H1 (cell line): Measurements from ENCODE around the gene GABRA4. TPM values are rescaled to one million over a fixed set of nuclear protein-coding genes. Genes with fewer than 3 reads are reported as not detected.

ENCODE experiments used
- CTCF ChIA-PET: fragments of 300-600 bp; sonication (Branson Sonifier 250); formaldehyde crosslinking; loops from one replicate; lab custom pipeline; 2021; ENCODE audit not compliant: partially characterized antibody; lab: Charles Lee
- POLR2A ChIA-PET: fragments of 300-600 bp; sonication (Branson Sonifier 250); formaldehyde crosslinking; loops from one replicate; lab custom pipeline; 2021; ENCODE audit warnings: inconsistent platforms; ENCODE audit not compliant: partially characterized antibody; lab: Charles Lee
- DNase-seq, 2 experiments: peaks; one replicate each; pipeline versions ENCODE4 v3.0.0 to v3.0.0-alpha.2; 2010 to 2022; ENCODE audit warnings: low spot score in 2 of 2, low read depth in 1 of 2, mixed read lengths in 1 of 2
- FAIRE-seq: peaks from 2 replicates; lab custom pipeline; 2011; peaks lifted over from hg19 to GRCh38; lab: Jason Lieb, UNC
- H2AFZ ChIP-seq: 2 replicates; pipeline ENCODE4 v1.8.1; 2012; ENCODE audit warnings: low read length, inconsistent platforms
- H2AK5ac ChIP-seq: 2 replicates; pipeline ENCODE4 v1.6.1; 2013; ENCODE audit warnings: low read depth, low read length
- H2BK120ac ChIP-seq: replicated peaks from 2 replicates; pipeline ENCODE3; 2013; ENCODE audit warnings: low read depth, low read length, inconsistent platforms
- H2BK12ac ChIP-seq: 2 replicates; pipeline ENCODE4 v1.6.1; 2013; ENCODE audit warnings: low read depth, low read length
- H2BK15ac ChIP-seq: 2 replicates; pipeline ENCODE4 v1.6.1; 2013; ENCODE audit warnings: low read length
- H2BK20ac ChIP-seq: 2 replicates; pipeline ENCODE4 v1.6.1; 2013; ENCODE audit warnings: low read length
- H2BK5ac ChIP-seq: 2 replicates; pipeline ENCODE4 v1.6.1; 2013; ENCODE audit warnings: low read depth, low read length
- H3K14ac ChIP-seq: 2 replicates; pipeline ENCODE4 v1.6.1; 2013; ENCODE audit warnings: inconsistent platforms; ENCODE audit not compliant: insufficient read length
- H3K18ac ChIP-seq: 2 replicates; pipeline ENCODE4 v1.6.1; 2013; ENCODE audit warnings: low read length; ENCODE audit errors: extremely low read depth
- H3K23ac ChIP-seq: 2 replicates; pipeline ENCODE4 v1.6.1; 2013; ENCODE audit warnings: inconsistent platforms; ENCODE audit not compliant: insufficient read length
- H3K23me2 ChIP-seq: 2 replicates; pipeline ENCODE4 v1.6.1; 2013; ENCODE audit warnings: low read depth, low read length
- H3K27ac ChIP-seq: 2 replicates; pipeline ENCODE4 v1.6.1; 2011; ENCODE audit warnings: low read depth, low read length, inconsistent platforms
- H3K27me3 ChIP-seq, 4 experiments: replicated peaks in 1 of 4; 1 replicate in 1 of 4; 2 replicates in 3 of 4; pipeline versions ENCODE4 v1.6.1 to v1.8.1; 2011 to 2013; ENCODE audit warnings: low read length in 3 of 4, mild to moderate bottlenecking in 3 of 4, inconsistent platforms in 2 of 4, mixed read lengths in 2 of 4, moderate library complexity in 1 of 4; ENCODE audit not compliant: control insufficient read depth in 3 of 4, insufficient read depth in 3 of 4; ENCODE audit errors: extremely low read depth in 1 of 4
- H3K36me3 ChIP-seq, 4 experiments: 2 replicates each; pipeline versions ENCODE4 v1.6.1 to v1.8.1; 2011 to 2013; ENCODE audit warnings: mild to moderate bottlenecking in 4 of 4, low read length in 3 of 4, moderate library complexity in 2 of 4, control low read depth in 1 of 4, inconsistent platforms in 1 of 4; ENCODE audit not compliant: insufficient read depth in 4 of 4, control insufficient read depth in 2 of 4
- H3K4ac ChIP-seq: replicated peaks from 2 replicates; pipeline ENCODE3; 2013; ENCODE audit warnings: low read length, low read depth, mixed read lengths, inconsistent platforms; ENCODE audit not compliant: insufficient read length
- H3K4me1 ChIP-seq, 4 experiments: replicated peaks in 1 of 4; 1 replicate in 1 of 4; 2 replicates in 3 of 4; pipeline versions ENCODE4 v1.6.1 to v1.8.1; 2011 to 2013; ENCODE audit warnings: low read length in 3 of 4, inconsistent platforms in 2 of 4, mixed read lengths in 1 of 4; ENCODE audit not compliant: insufficient read depth in 4 of 4, control insufficient read depth in 3 of 4
- H3K4me2 ChIP-seq, 2 experiments: 2 replicates each; pipeline versions ENCODE4 v1.6.1 to v1.8.1; 2011 to 2013; ENCODE audit warnings: low read depth in 2 of 2, low read length in 2 of 2, control low read depth in 1 of 2, inconsistent platforms in 1 of 2, mild to moderate bottlenecking in 1 of 2; ENCODE audit not compliant: insufficient read depth in 1 of 2
- H3K4me3 ChIP-seq, 4 experiments: fragments of 200-600, 300-600 bp in 1 of 4; sonication (generic), shearing (Covaris generic), sonication (Bioruptor Twin) in 1 of 4; 2 replicates each; pipeline versions ENCODE4 v1.5.1 to v1.8.1; 2011 to 2016; ENCODE audit warnings: low read length in 4 of 4, low read depth in 3 of 4, control low read depth in 2 of 4, inconsistent platforms in 2 of 4, mild to moderate bottlenecking in 2 of 4, mixed read lengths in 1 of 4, moderate library complexity in 1 of 4; ENCODE audit not compliant: insufficient read depth in 2 of 4; ENCODE audit errors: extremely low read depth in 1 of 4
- H3K56ac ChIP-seq: replicated peaks from 2 replicates; pipeline ENCODE3; 2013; ENCODE audit warnings: low read depth, mild to moderate bottlenecking, mixed read lengths, low read length, inconsistent platforms; ENCODE audit not compliant: insufficient read length
- H3K79me1 ChIP-seq: 2 replicates; pipeline ENCODE4 v1.6.1; 2013; ENCODE audit warnings: low read depth, low read length, control low read depth
- H3K79me2 ChIP-seq, 2 experiments: 2 replicates each; pipeline versions ENCODE4 v1.6.1 to v1.8.1; 2012 to 2013; ENCODE audit warnings: low read length in 2 of 2, mild to moderate bottlenecking in 2 of 2, inconsistent platforms in 1 of 2; ENCODE audit not compliant: insufficient read depth in 2 of 2, control insufficient read depth in 1 of 2
- H3K9ac ChIP-seq, 4 experiments: replicated peaks in 1 of 4; 1 replicate in 1 of 4; 2 replicates in 3 of 4; pipeline versions ENCODE4 v1.6.1 to v1.8.1; 2011 to 2013; ENCODE audit warnings: low read depth in 3 of 4, low read length in 3 of 4, control low read depth in 2 of 4, mild to moderate bottlenecking in 2 of 4, moderate library complexity in 2 of 4, inconsistent platforms in 1 of 4; ENCODE audit errors: extremely low read depth in 1 of 4
- H3K9me3 ChIP-seq, 2 experiments: 2 replicates each; pipeline versions ENCODE4 v1.6.1 to v1.8.1; 2012 to 2013; ENCODE audit warnings: mild to moderate bottlenecking in 2 of 2, moderate library complexity in 2 of 2, control low read depth in 1 of 2, inconsistent platforms in 1 of 2, low read depth in 1 of 2, low read length in 1 of 2, mixed read lengths in 1 of 2; ENCODE audit not compliant: insufficient read depth in 2 of 2
- H4K20me1 ChIP-seq, 2 experiments: replicated peaks in 1 of 2; 2 replicates each; pipeline versions ENCODE3 to v1.8.1; 2011 to 2013; ENCODE audit warnings: inconsistent platforms in 2 of 2, low read length in 2 of 2, mild to moderate bottlenecking in 1 of 2; ENCODE audit not compliant: insufficient read depth in 2 of 2, control insufficient read depth in 1 of 2
- H4K5ac ChIP-seq: 2 replicates; pipeline ENCODE4 v1.6.1; 2013; ENCODE audit warnings: low read length, low read depth, mixed read lengths, inconsistent platforms; ENCODE audit not compliant: insufficient read length
- H4K8ac ChIP-seq: 2 replicates; pipeline ENCODE4 v1.8.0; 2013; ENCODE audit warnings: mild to moderate bottlenecking, moderate library complexity, low read length, inconsistent platforms; ENCODE audit not compliant: insufficient read depth; ENCODE audit errors: extremely low read depth
- H4K91ac ChIP-seq: replicated peaks from 2 replicates; pipeline ENCODE3; 2013; ENCODE audit warnings: low read length, mixed read lengths, inconsistent platforms; ENCODE audit not compliant: insufficient read length
- CHD1 ChIP-seq: IDR thresholded peaks from 2 replicates; pipeline ENCODE4 v1.6.1; 2012; ENCODE audit warnings: low read depth, low read length, improper control_type of control experiment
- CREB1 ChIP-seq: IDR thresholded peaks from 2 replicates; pipeline ENCODE4 v1.6.1; 2012; ENCODE audit warnings: inconsistent platforms
- GABPA ChIP-seq: IDR thresholded peaks from 2 replicates; pipeline ENCODE4 v1.6.1; 2011; ENCODE audit warnings: mild to moderate bottlenecking, low read length, moderate library complexity, borderline replicate concordance; ENCODE audit not compliant: insufficient read depth
- MAX ChIP-seq: IDR thresholded peaks from 2 replicates; pipeline ENCODE4 v1.6.1; 2012; ENCODE audit warnings: inconsistent platforms
- NANOG ChIP-seq: IDR thresholded peaks from 2 replicates; pipeline ENCODE4 v1.6.1; 2011; ENCODE audit warnings: low read length, low read depth, mild to moderate bottlenecking, inconsistent platforms; ENCODE audit not compliant: insufficient read depth, poor library complexity, severe bottlenecking
- NRF1 ChIP-seq: IDR thresholded peaks from 2 replicates; pipeline ENCODE4 v1.6.1; 2011; ENCODE audit warnings: mild to moderate bottlenecking, low read depth, low read length, improper control_type of control experiment
- RAD21 ChIP-seq, 2 experiments: IDR thresholded peaks in 1 of 2; conservative IDR thresholded peaks in 1 of 2; 2 replicates each; pipeline ENCODE4 v1.6.1; 2011; ENCODE audit warnings: low read depth in 2 of 2, low read length in 2 of 2, improper control_type of control experiment in 1 of 2, inconsistent platforms in 1 of 2, mild to moderate bottlenecking in 1 of 2, moderate library complexity in 1 of 2
- SP1 ChIP-seq: IDR thresholded peaks from 2 replicates; pipeline ENCODE4 v1.6.1; 2011; ENCODE audit warnings: low read depth, low read length
- SP2 ChIP-seq: IDR thresholded peaks from 2 replicates; pipeline ENCODE4 v1.6.1; 2012; ENCODE audit warnings: mild to moderate bottlenecking, low read length, inconsistent platforms
- TBP ChIP-seq: IDR thresholded peaks from 2 replicates; pipeline ENCODE4 v1.6.1; 2011; ENCODE audit warnings: low read depth, low read length, improper control_type of control experiment
- USF2 ChIP-seq: IDR thresholded peaks from 2 replicates; pipeline ENCODE4 v1.6.1; 2011; ENCODE audit warnings: low read length, improper control_type of control experiment
- YY1 ChIP-seq: IDR thresholded peaks from 2 replicates; pipeline ENCODE4 v1.6.1; 2011; ENCODE audit warnings: low read depth, mild to moderate bottlenecking, low read length
- ZNF274 ChIP-seq: IDR thresholded peaks from 2 replicates; pipeline ENCODE4 v1.7.0; 2012; ENCODE audit warnings: low read length, borderline replicate concordance; ENCODE audit errors: extremely low read depth
- polyA plus RNA-seq, 7 experiments: library from polyadenylated mRNA; depleted of rRNA in 3 of 7; stranded (reverse) in 5 of 7; unstranded in 2 of 7; fragments of >200 nt in 5 of 7; fragments of 200-250 nt in 2 of 7; gene quantifications; 1 replicate in 5 of 7; 2 replicates in 1 of 7; 4 replicates in 1 of 7; pipeline versions ENCODE4 v1.2.1 to v1.2.3, GENCODE V29; 2011 to 2013; ENCODE audit warnings: missing spikeins in 2 of 7, mixed read lengths in 2 of 7
- total RNA-seq: library from RNA; stranded (reverse); fragmentation: NEBNext Ultra II Directional; extraction: Animal tissue kit (Norgen Biotek cat#: 25700); gene quantifications from 2 replicates; pipeline ENCODE4 v1.2.1, GENCODE V29; 2021

GABRA4 gene
- total and polyA plus RNA-seq, 2 of the 8 experiments (the other 6 are each of a cell fraction or from before 2014, with no cell fraction given), result 0.09 to 0.37 TPM

- no peaks in the 10 kb centered on the region for H3K9me3 ChIP-seq
Observed at GRCh38 chr4:47010347-47010911, 17.0 kb upstream of the GABRA4 start.

More at GRCh38 chr4:47010347-47010911, 17.0 kb upstream of the GABRA4 start:
- Histone ChIP-seq H2BK120ac (no peak overlapping the region), H3K4me1 (no peaks in the 10 kb centered on the region), H2BK12ac (no peak overlapping the region), H3K23ac (no peak overlapping the region), H3K9ac (no peak overlapping the region), H3K27ac (no peak overlapping the region), H2AFZ (no peak overlapping the region), H3K4me2 (no peak overlapping the region), H3K56ac (no peak overlapping the region), H3K36me3 (no peaks in the 10 kb centered on the region), H2BK5ac (no peak overlapping the region), H2BK15ac (no peak overlapping the region), H4K91ac (no peak overlapping the region), H2BK20ac (no peak overlapping the region), H4K5ac (no peak overlapping the region), H3K4ac (no peak overlapping the region), H2AK5ac (no peak overlapping the region), H4K20me1 (no peaks in the 10 kb centered on the region), H3K27me3 (no peaks in the 10 kb centered on the region), H3K4me3 (no peak overlapping the region), H3K18ac (no peak overlapping the region), H3K14ac (no peak overlapping the region), H3K79me1 (no peaks in the 10 kb centered on the region), H3K79me2 (no peaks in the 10 kb centered on the region), H3K23me2 (no peaks in the 10 kb centered on the region; the same call in 1 of the 2 replicates), H4K8ac (no peak overlapping the region)
- TF ChIP-seq SP2 (no peak), YY1 (no peak), USF2 (no peak), GABPA (no peak), CREB1 (no peak), NANOG (no peak), ZNF274 (no peak), CHD1 (no peak), RAD21 (IDR thresholded peaks at IDR 0.05 in 1 of 2, conservative IDR thresholded peaks at IDR 0.05 in 1 of 2; ENCODE audit: low read depth in 2 of 2, low read length in 2 of 2) (no peak), TBP (no peak), NRF1 (no peak), MAX (no peak), SP1 (no peak)
- POLR2A ChIA-PET, result no interaction called here
- no peak for DNase-seq
- no peak for FAIRE-seq
- CTCF ChIA-PET, result interaction anchor here (0.7 to 1.4 kb wide), 3 partner anchors 60 to 166 kb away, joined by 3 to 5 read pairs (median 4); no protein-coding TSS in a partner anchor
